ENCODE data around the gene OVOL3.
"Not testable (repeated sequence)": the region's sequence is repeated elsewhere in the genome, so short reads cannot be mapped to it uniquely, and the experiment has no call there.

Gene OVOL3

DNA sequence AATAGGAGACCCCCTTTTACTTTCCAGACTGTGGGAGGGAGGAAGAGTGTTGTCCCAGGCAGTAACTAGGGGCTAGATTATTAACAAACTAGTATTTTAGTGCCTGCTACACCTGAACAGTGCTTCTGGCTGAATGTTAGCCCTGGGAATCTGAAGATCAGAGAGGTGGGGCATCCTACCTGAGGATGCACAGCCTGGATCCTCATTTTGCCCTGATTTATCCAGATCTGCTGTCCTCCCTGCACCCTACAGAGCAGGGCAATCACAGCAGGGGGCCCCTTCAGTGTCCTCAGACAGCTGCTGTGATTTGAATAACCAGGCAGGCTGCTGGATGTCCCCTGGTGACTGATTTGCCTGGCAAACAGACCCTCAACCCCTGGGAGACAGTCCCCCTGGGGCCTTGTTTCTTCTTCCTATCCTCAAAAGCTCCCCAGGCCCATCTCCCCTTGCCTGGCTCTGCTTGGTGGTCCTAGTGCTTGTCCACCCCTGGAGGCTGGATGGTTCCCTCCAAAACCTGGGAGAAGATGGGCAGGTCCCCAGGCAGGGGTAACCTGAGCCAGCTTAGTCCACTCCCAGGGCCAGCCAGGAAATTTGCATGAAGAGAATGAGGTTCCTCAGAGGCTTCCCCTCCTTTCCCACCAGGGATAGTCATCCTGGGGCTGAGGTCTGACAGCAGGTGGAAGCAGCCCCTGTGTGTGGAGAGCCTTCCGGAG lies at the start of gene OVOL3:
Gene OVOL3, plus strand, starts transcription at position 657 of the 713 bp plus-strand sequence. CDS start 60 bp downstream, outside the sequence.
- DNase-seq: no peak

DNA sequence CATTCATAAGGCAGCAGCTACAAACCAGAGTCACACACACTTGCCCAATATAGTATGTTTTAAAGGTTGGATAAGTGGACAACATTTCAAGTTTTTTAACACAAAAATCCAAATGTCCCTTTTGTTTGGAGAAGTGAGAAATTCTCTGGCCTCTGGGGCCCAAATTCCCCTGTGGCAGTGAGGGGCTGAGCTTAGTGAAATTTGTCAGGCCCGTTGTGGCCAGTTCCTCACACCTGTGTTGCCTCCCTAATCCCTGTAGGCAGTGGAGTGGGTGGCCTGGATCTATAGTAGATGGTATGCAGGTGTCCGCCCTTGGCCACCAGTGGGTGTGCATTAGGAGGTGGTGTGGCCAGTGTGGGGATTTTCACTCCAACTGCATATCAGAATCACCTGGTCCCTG lies 49.6 kb upstream of the OVOL3 start:
- no peak for DNase-seq

DNA sequence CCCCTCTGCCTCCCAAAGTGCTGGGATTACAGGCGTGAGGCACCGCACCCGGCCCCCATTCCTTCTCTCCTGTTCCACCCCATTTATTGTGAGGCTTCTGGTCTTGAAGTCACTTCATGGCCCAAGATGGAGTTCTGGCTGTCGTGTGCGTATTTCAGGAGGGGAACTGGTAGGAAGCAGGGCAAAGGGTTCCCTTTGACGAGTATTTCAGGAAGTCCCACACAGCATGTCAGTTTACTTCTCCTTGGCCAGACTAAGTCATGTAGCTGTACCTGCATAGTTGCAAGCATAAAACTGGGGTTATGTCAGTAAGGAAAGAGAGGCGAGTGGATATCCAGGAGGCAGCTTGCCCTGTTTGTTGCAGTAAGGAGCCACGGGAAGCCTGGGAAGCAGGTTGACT lies 46.1 kb upstream of the OVOL3 start:
- no peak for DNase-seq

DNA sequence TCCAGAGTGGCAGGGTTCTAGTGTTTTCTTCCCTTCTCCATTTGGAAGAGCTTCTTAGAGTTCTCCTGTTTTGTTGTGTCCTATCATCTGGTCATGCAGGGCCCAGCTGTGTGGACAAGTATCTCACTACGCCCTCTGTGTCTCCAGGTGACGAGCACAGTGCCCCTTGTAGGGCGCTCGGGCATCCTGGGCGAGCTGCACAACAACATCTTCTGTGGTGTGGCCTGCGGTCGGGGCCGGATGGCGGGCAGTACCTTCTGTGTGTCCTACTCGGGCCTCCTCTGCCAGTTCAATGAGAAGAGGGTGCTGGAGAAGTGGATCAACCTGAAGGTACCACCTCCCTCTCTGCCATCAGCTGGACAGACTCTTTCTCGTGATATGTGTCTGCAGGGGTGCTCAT lies 43.3 kb upstream of the OVOL3 start:
- no peak for DNase-seq

DNA sequence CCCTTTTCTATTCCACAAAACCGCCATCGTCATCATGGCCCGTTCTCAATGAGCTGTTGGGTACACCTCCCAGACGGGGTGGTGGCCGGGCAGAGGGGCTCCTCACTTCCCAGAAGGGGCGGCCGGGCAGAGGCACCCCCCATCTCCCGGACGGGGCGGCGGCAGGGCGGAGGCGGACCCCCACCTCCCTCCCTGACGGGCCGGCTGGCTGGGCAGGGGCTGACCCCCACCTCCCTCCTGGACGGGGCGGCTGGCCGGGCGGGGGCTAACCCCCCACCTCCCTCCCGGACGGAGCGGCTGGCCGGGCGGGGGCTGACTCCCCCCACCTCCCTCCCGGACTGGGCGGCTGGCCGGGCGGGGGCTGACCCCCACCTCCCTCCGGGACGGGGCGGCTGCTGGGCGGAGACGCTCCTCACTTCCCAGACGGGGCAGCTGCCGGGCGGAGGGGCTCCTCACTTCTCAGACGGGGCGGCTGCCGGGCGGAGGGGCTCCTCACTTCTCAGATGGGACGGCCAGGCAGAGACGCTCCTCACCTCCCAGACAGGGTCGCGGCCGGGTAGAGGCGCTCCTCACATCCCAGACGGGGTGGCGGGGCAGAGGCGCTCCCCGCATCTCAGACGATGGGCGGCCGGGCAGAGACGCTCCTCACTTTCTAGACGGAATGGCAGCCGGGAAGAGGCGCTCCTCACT lies 42.0 kb upstream of the OVOL3 start:
- not testable (repeated sequence) for DNase-seq

DNA sequence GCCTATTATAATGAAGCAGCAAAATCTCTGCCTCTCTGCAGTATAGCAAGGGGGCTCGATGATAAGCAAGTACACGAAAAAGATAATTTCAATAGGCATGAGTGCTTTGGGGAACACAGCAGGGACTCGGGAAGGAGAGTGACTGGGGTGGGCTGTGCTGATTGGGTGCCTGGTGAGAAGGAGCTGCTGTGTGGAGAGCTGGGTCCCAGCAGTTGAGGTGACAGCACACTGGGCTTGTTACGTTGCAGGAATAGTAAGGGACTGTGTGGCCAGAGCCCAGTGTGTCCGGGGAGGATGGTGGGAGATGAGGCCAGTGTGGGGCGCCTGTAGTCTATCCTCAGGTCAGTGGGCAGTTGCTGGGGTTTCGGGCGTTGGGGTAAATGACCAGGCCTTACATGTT lies 38.9 kb upstream of the OVOL3 start:
- DNase-seq: no peak

DNA sequence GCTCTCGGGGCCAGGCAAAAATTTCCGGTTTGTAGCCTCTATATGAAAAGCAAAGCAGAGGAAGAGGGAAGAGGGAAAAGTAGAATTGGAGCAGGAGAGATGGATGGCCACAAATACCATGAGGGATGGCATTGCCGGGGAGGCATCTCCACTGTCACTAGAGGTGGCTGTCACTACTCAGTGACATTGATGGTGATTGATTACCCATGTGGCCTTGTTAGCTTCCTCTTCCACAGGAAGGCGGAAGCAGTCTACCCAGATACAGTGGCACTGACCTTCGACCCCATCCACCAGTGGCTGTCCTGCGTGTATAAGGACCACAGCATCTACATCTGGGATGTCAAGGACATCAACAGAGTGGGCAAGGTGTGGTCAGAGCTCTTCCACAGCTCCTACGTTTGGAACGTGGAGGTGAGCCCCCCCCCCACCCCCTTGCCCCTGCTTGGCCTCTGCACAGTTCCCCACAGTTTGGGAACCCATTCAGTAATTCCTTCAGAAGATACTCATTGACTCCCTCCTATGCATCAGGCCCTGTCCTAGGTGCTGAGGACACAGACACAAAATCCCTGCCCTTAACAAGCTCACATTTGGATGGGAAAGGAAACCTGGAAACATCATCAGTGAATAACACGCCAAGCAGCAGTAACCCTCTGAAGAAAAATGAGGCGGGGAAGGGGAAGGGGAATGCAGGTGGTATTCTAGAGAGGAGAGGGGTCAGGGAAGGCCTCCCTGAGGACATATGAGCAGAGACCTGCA lies 37.6 kb upstream of the OVOL3 start:
- no peak for DNase-seq

DNA sequence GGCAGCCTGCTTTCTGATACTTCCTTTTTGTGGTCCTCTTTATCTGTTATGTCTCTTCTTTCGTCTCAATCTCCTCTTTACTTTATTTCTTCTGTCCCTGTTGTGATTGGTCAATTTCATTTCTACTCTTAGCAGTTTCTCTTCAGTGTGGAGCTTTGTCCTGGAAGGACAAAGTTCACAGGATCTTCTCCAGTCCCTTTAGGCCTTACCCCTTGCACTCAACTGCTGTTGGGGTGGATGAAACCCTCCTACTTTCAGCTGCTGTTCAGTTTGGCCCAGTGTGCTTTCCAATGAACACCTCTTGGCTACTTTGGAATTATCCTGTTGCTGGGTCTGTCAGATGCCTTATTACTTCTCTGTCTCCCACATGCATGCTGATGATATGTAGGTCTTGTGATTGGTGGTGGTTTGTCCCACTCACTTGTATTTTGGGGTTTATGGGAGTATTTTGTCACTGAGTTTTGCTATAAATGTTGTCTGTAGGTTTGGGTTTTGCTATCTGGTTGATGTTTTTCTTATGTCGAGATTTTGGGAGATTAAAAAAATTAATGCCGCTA lies 31.5 kb upstream of the OVOL3 start:
- no peak for DNase-seq

DNA sequence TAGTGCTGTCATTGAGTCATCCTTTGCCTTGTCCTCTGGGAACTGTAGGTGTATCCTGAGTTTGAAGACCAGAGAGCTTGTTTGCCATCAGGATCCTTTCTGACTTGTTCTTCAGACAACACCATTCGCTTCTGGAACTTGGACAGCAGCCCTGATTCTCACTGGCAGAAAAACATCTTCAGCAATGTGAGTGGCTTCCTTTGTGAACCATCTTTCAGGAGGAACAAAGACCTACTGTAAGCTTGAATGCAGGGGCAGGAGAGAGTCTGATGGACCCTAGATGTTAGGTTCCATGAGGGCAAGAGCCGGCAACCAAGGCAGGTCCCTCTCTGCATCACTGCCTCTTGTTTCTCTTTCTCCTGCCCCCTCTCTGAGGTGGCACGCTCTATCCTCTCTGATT lies 29.6 kb upstream of the OVOL3 start:
- no peak for DNase-seq

DNA sequence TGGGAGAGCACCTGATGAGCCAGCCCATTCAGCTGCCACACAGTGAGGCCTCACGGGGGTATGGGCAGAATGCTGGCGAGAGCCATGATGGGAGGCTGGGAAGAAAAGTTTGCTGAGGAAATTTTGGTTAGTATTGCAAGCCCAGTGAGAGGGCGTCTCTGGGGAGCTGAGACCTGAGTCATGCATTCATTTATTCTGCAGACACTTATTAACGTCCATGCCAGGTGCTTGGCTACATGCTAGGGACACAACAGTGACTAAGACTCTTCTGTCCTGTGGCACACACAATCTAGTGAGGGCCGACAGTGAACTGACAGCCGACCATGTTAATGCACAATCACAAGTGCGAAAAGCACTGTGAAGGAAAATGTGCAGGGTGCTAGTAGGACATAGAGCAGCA lies 29.0 kb upstream of the OVOL3 start:
- no peak for DNase-seq

DNA sequence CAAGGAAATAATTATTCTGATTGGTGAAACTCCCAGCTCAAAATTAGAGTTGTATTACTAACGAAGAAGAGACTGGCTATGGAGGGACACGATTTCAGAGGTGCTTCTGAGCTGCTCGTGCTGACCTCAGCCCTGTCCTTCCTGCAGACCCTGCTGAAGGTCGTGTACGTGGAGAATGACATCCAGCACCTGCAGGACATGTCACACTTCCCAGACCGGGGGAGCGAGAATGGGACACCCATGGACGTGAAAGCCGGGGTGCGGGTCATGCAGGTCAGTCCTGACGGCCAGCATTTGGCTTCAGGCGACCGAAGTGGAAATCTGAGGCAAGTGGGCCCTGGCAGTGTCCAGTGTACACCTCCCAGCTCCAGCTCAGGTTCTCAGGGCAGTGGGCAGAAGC lies 28.0 kb upstream of the OVOL3 start:
- DNase-seq: no peak

DNA sequence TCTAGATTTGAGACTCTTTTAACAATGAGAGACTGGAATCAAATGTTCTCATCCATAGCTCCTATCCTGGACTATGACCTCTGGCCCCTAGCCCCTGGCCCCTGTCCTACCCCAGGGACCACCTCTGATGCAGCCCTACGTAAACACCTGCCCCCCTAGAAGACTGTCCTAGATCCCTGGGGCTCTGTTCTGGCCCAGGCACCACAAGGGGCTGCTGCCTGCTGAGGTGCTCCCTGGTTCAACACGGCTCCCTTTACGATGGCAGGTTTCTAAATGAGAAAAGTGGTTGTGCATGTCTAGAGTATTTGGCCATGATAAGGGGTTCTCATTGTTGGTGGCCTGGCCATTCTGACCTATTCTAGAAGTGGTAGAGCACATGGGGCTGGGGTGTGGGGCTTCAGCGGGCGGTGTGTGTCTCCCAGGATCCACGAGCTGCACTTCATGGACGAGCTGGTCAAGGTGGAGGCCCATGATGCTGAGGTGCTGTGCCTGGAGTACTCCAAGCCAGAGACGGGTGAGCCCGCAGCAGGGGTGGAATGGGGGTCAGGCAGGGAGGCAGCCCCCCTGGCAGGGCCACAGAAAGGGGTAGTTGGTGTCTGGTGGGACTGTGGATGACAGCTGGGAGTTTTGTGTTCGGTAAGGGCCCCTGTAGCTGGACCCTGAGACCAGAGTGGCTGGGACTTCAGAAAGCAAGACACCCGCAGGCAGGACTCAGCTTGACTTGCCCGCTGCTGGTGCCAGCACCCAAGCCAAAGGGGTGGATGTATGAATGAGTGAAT lies 26.5 kb upstream of the OVOL3 start:
- no peak for DNase-seq

DNA sequence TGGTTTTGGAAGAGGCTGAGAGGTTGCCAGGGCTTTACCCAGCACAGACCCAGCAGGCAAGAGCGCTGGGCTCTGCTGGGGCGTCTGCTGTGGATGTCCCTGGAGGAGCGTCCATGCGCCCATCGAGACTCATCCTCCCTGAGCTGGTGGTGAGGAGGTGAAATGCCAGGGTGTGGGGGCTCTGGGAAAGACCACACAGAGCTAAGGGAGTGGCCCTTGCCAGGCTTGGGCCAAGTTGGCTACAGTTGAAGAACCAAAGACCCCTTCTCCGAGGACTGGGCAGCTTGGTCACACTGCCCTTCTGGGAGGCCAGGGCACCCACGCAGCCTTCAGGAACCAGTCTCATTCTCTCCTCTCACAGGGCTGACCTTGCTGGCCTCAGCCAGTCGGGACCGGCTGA lies 24.6 kb upstream of the OVOL3 start:
- DNase-seq: no peak

DNA sequence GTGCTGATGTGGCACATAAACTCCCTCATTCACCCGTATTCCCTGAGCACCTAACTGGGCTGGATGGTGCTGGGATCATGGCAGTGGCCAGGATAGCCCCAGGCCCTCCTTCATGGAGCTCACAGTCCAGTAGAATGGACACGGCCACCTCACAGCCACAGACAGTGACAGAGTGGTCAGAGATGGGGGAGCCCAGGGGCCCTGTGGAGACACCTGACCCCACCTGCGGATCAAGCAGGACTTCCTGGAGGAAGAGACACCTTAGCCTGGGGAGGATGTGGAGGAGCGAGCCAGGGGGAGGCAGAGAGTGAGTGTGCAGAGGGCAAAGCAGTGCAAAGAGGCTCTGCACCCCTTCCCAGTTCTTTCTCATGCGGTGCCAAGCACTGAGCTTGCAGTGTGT lies 21.1 kb upstream of the OVOL3 start:
- no peak for DNase-seq

DNA sequence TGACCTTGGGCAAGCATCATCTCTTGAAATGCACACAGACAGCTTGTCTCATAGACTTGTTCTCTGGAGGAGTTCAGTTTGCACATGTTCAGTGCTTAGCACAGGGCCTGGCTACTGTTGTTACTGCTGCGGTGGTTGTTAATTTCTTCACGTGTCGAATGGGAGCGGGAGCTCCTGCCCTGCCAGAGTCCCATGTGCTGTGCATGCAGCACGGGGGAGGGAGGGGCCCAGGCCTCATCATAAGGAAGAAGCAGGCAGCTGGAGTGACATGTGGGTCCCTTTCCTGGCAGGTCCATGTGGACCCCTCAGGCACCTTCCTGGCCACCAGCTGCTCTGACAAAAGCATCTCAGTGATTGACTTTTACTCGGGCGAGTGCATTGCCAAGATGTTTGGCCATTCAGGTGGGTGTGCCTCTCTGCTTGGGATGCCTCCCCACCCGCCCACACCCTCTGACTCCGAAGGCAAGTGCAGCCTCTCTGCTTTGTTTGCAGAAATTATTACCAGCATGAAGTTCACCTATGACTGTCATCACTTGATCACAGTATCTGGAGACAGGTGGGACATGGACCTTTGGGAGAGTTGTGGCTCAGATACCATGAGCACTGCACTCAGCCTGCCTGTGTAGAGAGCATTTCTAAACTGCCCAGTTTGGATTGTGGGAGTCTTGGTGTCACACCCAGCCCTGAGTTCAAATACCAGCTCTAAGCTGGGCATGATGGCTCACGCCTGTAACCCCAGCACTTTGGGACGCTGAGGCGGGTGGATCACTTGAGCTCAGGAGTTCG lies 19.8 kb upstream of the OVOL3 start:
- DNase-seq: no peak

DNA sequence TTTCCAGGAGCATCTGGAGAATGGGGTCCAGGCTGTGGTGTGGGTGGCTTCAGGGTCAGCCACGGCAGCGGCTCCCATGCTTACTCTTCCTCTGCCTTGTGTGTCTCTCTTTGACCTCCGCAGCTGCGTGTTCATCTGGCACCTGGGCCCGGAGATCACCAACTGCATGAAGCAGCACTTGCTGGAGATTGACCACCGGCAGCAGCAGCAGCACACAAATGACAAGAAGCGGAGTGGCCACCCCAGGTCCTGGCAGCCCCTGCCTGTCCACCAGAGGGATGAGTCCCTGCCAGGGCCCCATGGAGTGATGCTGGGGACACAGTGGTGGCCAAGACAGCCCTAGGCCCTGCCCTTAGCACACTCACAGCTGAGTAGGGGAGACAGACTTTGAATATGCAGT lies 18.4 kb upstream of the OVOL3 start:
- no peak for DNase-seq

DNA sequence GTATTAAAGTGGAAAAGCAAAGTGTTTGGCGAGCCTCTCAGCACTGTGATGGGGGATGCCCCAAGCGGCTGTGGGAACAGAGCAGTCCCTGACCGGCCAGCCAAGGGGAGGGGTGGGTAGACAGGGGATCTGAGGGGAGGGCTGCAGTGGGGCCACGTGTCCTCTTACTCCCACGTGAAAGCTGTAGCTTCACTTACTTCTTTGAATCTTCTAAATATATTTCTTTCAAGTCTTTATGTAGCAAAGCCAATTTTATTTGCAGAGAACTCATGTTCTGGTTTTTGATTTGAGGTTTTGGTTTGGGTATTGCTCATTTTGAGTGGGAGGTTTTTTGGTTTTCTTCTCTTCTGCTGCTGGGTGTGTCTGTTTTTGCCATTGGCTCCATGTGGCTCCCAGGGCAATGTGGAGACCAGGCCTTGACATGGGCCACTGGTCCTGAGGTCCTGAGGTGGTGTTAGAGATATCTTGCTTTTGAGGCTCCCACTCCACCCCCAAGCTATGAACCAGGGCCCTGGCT lies 17.7 kb upstream of the OVOL3 start:
- DNase-seq: no peak

DNA sequence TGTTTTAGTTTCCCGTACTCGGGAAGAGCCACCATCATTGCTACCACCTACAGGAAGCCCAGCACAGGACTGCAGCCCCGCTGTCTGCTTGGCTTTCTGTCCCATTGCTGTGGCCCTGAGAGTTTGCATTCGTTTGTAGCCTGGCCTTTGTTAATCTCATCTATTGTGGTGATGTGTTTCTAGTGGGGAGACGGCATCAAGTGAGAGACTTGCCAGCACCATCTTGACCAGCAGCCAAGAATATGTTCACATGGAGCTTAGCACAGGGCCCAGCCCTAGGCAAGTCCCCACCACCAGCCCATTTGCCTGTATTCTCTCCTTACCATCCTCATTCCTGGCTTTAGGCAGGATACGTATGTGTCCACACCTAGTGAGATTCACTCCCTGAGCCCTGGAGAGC lies 17.3 kb upstream of the OVOL3 start:
- DNase-seq: no peak

DNA sequence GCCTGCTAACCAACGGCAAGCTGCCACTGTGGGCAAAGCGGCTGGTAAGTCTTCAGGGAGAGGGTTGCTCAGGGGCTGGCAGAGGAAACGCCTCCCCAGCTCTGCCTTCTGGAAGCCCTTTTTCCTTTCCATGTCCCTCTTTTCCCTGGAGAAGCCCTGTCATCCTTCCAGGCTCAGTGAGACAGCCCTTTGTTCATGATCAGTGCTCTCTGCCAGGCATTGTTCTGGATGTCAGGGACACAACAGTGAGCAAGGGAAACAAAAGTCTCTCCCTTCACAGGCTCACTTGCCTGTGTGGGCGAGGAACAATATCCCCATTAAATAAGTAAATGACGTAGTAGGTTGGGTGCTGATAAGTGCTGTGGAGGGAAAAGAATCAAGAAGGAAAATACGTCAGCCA lies 13.9 kb upstream of the OVOL3 start:
- no peak for DNase-seq

DNA sequence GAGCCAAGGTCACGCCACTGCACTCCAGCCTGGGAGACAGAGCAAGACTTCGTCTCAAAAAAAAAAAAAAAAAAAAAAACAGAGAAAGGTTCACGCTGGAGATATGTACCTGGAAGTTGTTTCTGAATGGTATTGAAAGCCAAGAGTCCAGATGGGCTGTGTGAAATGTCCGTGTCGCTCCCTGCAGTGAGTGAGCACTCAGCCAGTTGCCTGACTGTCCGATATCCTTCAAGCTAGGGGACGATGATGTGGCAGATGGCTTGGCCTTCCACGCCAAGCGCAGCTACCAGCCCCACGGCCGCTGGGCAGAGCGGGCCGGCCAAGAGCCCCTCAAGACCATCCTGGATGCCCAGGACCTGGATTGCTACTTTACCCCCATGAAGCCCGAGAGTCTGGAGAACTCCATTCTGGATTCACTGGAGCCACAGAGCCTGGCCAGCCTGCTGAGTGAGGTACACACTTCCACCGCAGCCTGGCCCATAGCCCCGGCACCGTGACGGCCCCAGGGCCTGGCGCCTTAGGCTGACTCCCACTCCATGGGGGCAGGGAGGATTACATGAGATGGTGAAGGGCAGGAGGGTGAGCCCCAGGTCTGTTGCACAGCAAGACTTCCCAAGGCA lies 11.7 kb upstream of the OVOL3 start:
- no peak for DNase-seq

DNA sequence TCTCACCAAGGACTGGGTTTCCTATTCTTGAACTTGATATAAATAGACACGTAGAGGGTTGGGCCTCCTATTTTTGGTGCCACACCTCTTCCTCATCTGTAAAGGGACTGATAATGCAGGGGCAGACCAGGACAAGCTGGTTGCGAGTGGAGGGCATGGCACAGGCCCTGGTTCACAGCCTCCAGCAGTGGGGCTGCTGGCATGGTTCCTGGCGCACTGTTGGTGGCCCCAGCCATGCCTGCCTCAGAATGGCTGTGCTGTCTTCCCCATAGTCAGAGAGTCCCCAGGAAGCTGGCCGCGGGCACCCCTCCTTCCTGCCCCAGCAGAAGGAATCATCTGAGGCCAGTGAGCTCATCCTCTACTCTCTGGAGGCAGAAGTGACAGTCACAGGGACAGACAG lies 10.5 kb upstream of the OVOL3 start:
- no peak for DNase-seq
